Fibroblast of lung (primary cell): Measurements from ENCODE around the gene CLEC1B.

Source experiments
- CTCF ChIP-seq, 2 donors: IDR thresholded peaks in 1 of 2; conservative IDR thresholded peaks in 1 of 2; 1 replicate in 1 of 2; 2 replicates in 1 of 2; pipeline ENCODE4 v1.5.1; 2011 to 2012; ENCODE audit warnings: low read length in 2 of 2, control low read depth in 1 of 2, inconsistent platforms in 1 of 2, low read depth in 1 of 2, mild to moderate bottlenecking in 1 of 2
- EZH2 ChIP-seq: IDR thresholded peaks from 2 replicates; pipeline ENCODE4 v1.5.1; 2012; ENCODE audit warnings: low read length, control low read depth, mild to moderate bottlenecking; ENCODE audit errors: missing control alignments

GRCh38 chr12:10027721-10028120, 28.8 kb upstream of the CLEC1B start:
- TF ChIP-seq CTCF (conservative IDR thresholded peaks at IDR 0.05 in 1 of 2, IDR thresholded peaks at IDR 0.05 in 1 of 2; ENCODE audit: low read depth in 1 of 2, low read length in 2 of 2) (no peak), EZH2 (no peak)
